ENCODE data around the gene BCL2L11. TPM values are rescaled to one million over a fixed set of nuclear protein-coding genes. Genes with fewer than 3 reads are reported as not detected.

Gene BCL2L11
- total RNA-seq, 1 donor from 2014 or later = 29.1 TPM

DNA sequence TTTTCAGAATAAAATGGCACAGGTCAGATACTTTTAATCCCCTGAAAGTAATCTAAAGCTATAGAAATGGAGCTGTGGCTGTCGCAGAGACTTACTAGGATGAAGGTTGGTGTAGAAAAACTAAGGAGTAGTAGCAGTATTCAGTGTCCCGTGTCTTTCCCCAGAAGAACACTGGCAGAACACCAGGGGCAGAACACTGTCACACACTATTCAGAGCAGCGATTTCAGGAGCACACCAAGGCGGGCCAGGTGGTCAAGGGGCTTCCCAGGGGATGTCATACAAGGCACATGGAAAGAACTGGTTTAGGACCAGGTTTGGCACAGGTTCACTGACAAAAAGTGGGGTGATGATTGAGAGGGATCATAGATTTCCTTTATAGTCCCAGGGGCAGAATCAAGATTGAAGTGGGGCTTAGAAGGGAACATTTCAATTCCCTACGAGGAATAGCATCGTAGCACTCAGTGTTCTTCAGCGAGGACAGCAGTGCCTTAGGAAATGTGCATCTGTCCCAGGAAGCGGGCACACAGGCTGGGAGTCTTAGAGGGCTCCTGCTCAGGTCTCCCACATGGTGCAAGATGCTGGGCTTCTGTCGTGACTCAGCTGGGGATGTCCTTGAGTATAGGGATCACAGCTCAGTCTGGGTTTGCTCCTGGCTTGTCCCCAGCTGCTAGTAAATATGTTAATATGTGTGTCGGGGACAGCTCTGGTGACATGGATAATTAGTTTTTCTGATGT, 22.6 kb downstream of the BCL2L11 start:
- no peak for DNase-seq (ENCODE audit: low read depth)

DNA sequence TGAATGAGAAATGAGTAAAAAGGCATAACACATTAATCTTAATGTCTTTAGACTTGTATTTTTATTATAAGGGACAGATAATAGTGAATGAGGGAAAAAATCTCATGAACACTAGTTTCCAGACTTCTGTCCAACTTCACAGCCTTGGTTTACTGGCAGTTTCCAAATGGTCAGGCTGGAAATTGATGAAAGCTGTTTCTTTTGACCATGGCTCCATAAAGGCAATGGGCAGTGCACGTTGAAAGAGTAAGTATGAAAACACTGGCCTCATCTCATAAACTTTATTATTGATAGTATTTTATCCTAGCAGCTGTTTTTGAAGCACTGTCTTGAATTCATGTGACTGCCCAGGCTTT, 23.1 kb downstream of the BCL2L11 start:
- DNase-seq (ENCODE audit: low read depth) = no peak

DNA sequence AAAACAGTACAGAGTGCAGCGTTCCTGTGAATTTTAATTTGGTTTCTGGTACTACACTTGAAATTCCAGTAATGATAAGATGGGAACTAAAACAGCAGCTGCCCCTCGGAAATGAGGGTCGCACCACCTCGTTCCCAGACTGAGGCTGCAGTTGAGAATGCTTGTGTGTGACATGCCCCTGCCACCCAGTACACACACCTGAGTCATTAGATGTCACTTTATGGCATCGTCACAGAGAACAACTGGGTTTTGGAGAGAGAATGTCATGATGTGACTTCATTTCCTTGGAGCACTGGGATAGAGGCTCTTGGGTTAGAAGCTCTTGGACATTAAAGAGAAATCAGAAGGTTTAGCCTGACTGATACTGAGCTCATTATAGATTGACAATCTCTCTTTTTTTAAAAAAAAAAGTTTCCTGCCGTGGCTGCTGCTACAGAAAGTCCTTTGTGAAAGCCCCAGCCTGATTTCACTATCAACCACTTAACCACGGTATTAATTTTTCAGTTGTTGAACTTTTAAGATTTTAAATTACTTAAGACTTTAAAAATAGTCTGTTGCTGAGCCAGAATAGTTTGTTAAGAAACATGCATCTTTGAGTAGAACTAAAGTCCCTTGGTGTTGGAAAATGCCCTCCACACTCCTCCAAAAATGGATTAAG, 24.5 kb downstream of the BCL2L11 start:
- no peak for DNase-seq (ENCODE audit: low read depth)

- DNase-seq (ENCODE audit: low read depth) = no peak
Observed at GRCh38 chr2:111145951-111146350, 25.2 kb downstream of the BCL2L11 start.

DNA sequence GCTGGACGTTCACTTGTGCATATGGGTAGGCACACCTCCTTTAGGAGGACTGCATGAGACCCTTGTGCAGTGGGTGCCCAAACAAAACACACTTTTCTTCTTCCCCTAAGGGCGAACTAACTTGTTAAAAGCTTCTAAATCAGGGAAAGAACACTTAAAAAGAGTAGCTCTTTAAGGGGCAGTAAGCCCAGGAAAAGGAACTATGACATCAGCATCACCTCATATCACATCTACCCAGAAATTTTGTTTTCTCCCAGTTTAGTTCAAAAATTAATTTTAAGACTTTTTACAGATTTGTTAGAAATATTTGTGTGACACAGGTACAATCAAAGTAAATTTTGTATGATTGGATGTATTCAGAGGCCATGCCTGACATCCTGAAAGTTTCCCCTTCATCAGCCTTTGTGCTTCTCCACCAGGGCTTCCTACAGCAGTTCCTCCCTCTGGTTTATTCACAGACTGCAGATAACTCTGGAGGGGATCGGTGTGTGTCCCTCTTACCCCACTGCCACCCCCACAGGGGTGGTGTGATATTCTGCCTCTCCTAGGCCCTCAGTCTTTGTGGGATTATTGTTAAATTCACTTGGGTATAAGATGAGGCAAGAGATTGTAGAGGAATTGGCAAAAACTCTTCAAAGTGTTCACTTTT, 27.6 kb downstream of the BCL2L11 start:
- no peak for DNase-seq (ENCODE audit: low read depth)

GRCh38 chr2:111148925-111149324, 28.2 kb downstream of the BCL2L11 start:
- DNase-seq (ENCODE audit: low read depth) = no peak

DNA sequence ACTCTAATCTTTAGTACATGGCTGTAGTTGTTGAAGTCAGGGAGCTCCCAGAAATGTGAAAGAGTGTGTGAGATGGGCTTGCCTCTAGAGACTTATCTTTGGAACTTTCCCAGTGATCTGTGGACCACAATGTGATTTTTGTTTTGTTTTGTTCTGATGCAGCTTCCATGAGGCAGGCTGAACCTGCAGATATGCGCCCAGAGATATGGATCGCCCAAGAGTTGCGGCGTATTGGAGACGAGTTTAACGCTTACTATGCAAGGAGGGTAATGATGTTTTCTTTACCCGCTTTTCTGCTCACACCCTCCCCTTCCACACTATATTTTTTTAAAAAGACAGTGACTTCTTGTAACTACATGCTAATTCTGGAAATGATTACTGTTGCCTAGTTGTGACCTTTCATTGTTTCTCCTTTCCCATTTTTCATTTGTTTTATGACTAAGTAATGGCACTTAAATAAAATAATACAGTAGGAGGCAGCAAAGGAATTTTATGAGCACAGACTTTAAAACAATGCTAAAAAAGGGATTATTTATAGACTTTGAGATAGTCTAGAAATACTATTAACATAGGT, 29.3 kb downstream of the BCL2L11 start:
- DNase-seq (ENCODE audit: low read depth) = no peak

GRCh38 chr2:111154758-111155157, 34.0 kb downstream of the BCL2L11 start:
- DNase-seq (ENCODE audit: low read depth) = no peak

- DNase-seq (ENCODE audit: low read depth) = no peak
Observed at GRCh38 chr2:111155610-111156009, 34.9 kb downstream of the BCL2L11 start.

DNA sequence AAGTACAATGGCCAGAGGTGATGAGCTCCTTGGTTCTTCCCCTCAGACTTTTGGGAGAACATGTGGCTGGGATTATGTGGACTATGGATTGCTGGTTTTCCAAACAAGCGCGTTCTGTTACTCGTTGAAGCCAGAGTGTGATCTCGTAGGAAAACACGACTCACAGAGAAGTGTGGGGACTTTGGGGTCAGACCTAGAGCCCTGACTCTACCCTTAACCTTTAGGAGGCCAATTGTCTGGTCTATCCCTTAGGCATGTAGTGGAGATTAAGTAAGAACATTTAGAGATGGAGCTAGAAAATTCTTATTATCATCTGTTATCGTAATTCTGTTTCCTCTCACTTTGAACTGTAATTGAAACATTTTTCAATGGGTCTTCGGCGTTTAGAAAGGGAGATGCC, 35.8 kb downstream of the BCL2L11 start:
- DNase-seq (ENCODE audit: low read depth) = no peak

DNA sequence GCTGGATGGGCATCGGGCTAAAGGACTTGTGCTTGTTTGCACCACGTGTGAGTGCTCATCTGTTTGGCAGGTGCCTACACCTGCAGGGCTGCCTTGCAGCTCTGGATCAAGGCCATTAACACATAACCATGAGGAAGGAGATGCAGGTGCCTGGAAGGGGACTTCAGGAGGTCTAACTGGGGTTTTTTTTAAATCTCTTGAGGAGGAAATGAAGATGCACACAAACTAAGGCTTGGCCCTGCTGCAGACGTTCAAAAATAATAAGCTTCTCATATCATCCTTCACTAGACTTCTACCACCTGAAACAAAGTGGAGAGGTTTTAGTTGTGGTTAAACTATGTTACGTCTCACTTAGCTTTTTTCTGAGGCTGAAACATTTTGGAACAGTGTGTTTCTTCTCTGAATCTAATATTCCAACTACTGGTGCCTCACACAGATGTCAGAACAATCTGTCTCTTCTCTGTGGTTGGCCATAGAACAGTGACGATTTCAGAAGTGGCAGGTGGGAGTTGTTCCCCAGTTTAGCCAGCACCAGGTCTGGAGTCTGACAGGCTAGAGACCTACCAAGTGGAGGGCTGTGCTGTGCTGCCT, 36.5 kb downstream of the BCL2L11 start:
- DNase-seq (ENCODE audit: low read depth) = no peak

GRCh38 chr2:111157798-111158197, 37.1 kb downstream of the BCL2L11 start:
- DNase-seq (ENCODE audit: low read depth) = no peak

- no peak for DNase-seq (ENCODE audit: low read depth)
Observed at GRCh38 chr2:111159641-111160040, 38.9 kb downstream of the BCL2L11 start.

DNA sequence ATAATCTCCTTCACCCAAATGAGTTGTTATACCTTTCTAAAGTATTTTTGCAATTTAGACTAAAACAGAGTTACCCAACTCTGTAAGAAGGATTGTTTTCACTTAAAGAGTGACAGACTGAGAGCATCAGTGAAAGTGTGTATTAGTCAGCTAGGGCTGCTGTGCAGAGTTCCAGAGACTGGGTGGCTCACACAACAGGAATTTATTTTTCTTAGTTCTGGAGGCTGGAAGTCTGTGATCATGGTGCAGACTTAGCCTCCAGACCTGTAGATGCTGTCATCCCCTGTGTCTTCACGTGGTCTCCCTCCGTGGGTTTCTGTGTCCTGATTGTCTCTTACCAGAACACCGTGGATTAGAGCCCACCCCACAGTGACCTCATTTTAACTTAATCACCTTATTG, 40.0 kb downstream of the BCL2L11 start:
- peak; percentile 79 for DNase-seq (ENCODE audit: low read depth)

- no peak for DNase-seq (ENCODE audit: low read depth)
Observed at GRCh38 chr2:111161971-111162370, 41.3 kb downstream of the BCL2L11 start.

DNA sequence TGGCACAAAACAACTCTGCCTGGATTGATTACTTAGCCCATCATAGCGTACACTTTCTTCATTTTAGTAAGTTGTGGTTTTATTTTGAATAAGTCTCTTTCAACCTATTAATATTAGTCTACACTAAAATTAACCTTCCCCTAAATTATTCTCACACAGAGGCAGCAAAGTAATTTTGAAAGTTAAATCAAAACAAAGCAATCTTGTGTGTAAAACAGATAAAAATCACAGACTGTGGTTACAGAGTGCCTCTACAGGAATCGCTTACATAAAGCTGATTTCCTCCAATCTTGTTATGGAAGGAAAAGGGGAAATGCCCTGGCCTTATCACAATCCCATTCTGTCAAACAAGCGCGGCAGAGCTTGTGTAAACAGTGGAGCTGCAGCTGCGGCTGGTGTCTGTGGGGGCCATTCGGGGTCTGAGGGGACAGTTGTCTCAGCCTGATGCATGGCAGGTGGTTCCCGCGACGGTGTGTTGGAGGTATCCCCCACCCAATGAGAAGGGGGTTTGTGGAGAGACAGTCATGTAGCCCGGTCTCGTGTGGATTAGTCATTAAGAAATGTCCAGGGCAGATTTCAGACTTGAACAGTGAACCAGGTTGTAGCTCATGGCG, 42.1 kb downstream of the BCL2L11 start:
- DNase-seq (ENCODE audit: low read depth) = peak; percentile 30

GRCh38 chr2:111164078-111164477, 43.4 kb downstream of the BCL2L11 start:
- DNase-seq (ENCODE audit: low read depth) = no peak

- no peak for DNase-seq (ENCODE audit: low read depth)
Observed at GRCh38 chr2:111165084-111165483, 44.4 kb downstream of the BCL2L11 start.

- no peak for DNase-seq (ENCODE audit: low read depth)
Observed at GRCh38 chr2:111166115-111166514, 45.4 kb downstream of the BCL2L11 start.

DNA sequence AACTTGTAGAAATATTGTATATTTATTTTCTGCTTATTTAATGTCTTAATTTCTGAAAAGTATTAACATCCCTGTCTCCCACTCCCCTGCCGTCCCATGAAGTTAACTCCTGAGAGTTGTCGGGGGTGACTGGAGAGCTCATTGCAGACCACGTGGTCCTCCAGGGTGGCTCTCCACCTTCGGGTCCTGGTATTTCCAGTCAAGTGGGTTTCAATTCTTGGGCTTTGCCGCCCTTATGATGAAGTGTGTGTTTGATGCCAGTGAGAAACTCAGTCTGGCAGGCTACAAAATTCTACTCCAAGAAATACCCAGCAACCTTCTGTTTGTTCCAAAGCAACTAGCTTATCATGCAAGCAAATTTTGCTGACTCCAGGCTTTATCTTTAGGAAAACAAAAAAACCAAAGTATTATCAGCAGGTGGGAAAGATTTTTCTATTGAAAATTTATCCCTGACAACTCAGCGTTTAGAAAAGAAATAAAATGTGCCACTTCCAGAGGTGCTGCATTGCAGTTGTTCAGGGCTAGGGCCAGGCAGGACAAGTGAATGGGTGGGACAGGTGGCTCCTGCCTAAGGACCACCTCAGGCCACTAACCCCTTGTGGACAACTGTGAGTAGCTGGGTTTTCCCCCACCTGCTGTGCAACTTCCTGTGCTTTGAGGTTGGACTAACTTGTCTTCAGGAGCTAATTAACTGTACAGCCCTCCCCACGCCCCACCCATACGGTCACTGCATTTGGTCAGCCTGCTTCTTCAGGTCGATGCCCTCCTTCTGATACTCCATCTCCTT, 46.6 kb downstream of the BCL2L11 start:
- DNase-seq (ENCODE audit: low read depth) = no peak

DNA sequence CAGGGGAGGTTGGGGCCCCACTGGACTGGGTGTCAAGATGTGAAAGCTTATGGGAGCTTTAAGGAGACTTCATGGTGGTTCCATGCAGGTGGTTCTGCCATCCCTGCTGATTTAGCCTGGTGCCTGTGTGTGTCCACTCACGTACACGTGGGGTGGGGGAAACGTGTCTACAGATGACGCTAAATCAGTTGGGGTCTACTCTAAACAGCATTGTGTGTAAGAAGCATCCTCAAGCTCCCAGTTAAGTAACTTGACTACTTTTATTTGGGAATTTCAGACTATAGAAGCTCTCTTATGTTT, 47.1 kb downstream of the BCL2L11 start:
- DNase-seq (ENCODE audit: low read depth) = no peak
